Mucosa of descending colon (tissue), 3 donors: ENCODE results near the gene VSIG8. TPM values are rescaled to one million over a fixed set of nuclear protein-coding genes. Genes with fewer than 3 reads are reported as not detected.

ENCODE experiments used
- ATAC-seq: fragments of 200-7000 bp; cut with Tn5 transposase; one replicate; pipeline ENCODE4 v1.9.1; 2020; ENCODE audit warnings: mild to moderate bottlenecking, moderate library complexity
- DNase-seq, 3 donors: peaks; one replicate each; pipeline ENCODE4 v3.0.0-alpha.2; 2020
- H3K36me3 ChIP-seq: fragments of 200-600 bp; one replicate; pipeline ENCODE4 v1.8.0; 2021; ENCODE audit warnings: low read depth, mild to moderate bottlenecking
- H3K4me1 ChIP-seq: fragments of 200-600 bp; one replicate; pipeline ENCODE4 v1.8.0; 2021; ENCODE audit warnings: low read depth, mild to moderate bottlenecking
- H3K4me3 ChIP-seq: fragments of 200-600 bp; one replicate; pipeline ENCODE4 v1.8.0; 2021; ENCODE audit warnings: mild to moderate bottlenecking
- H3K9me3 ChIP-seq: fragments of 200-600 bp; one replicate; pipeline ENCODE4 v1.8.0; 2021; ENCODE audit warnings: mild to moderate bottlenecking
- CTCF ChIP-seq: fragments of 200-600 bp; IDR thresholded peaks from one replicate; pipeline ENCODE4 v1.8.0; 2022; ENCODE audit warnings: antibody characterized with exemption, mild to moderate bottlenecking
- intact Hi-C, 2 donors: fragments of 100-400 bp; cut with DNase I in 1 of 2; cut with micrococcal nuclease in 1 of 2; formaldehyde crosslinking; loops; one replicate each; pipeline versions ENCODE4 v1.11.0 to v1.11.1; 2022; cut with DNase I, micrococcal nuclease
- total RNA-seq, 3 donors: library from RNA; stranded (reverse); fragmentation: NEBNext Ultra II Directional in 2 of 3; extraction: Animal tissue kit (Norgen Biotek cat#: 25700) in 2 of 3; gene quantifications; one replicate each; pipeline versions ENCODE4 v1.2.1 to v1.2.4, GENCODE V29; 2021 to 2023
- donor health status: DM: no; HTN: no; CAD: no; lungs with moderate emphysema.
- donor health status: DM: no; HTN: no; CAD: no.
- donor health status: DM: no; HTN: yes; CAD: no.

Gene VSIG8
- total RNA-seq, 3 donors from 2014 or later, result not detected

- peak; percentile 86 to 90 (median 87) for DNase-seq
- Histone ChIP-seq H3K9me3 (no peaks in the 10 kb centered on the region), H3K4me3 (no peak overlapping the region), H3K36me3 (no peaks in the 10 kb centered on the region), H3K4me1 (peaks cover 13% of the 10 kb centered on the region)
- no peak for TF ChIP-seq CTCF
- ATAC-seq, result peak; percentile 98
- intact Hi-C loops, result no loop called here
These were observed 5.2 kb upstream of the VSIG8 start for GRCh38 chr1:159867664-159868026.

GRCh38 chr1:159866905-159867663, 4.6 kb upstream of the VSIG8 start:
- Histone ChIP-seq H3K4me3 (no peak overlapping the region), H3K4me1 (peaks cover 13% of the 10 kb centered on the region), H3K36me3 (no peaks in the 10 kb centered on the region), H3K9me3 (no peaks in the 10 kb centered on the region)
- DNase-seq (peak in 1 of 3 donors; percentile 38), ATAC-seq (peak; percentile 24)
- no peak for TF ChIP-seq CTCF
- intact Hi-C loops, result no loop called here

GRCh38 chr1:159866066-159866465, 3.6 kb upstream of the VSIG8 start:
- Histone ChIP-seq H3K4me3 (no peak overlapping the region), H3K9me3 (no peaks in the 10 kb centered on the region), H3K36me3 (no peaks in the 10 kb centered on the region), H3K4me1 (peaks cover 13% of the 10 kb centered on the region)
- no peak for ATAC-seq
- intact Hi-C loops, result no loop called here
- TF ChIP-seq CTCF, result no peak
- DNase-seq, result no peak

- DNase-seq (no peak), ATAC-seq (no peak)
- intact Hi-C loops, result no loop called here
- no peak for TF ChIP-seq CTCF
- no peaks in the 10 kb centered on the region for H3K36me3 ChIP-seq
- no peaks in the 10 kb centered on the region for H3K9me3 ChIP-seq
- peaks cover 13% of the 10 kb centered on the region for H3K4me1 ChIP-seq
- no peak overlapping the region for H3K4me3 ChIP-seq
These were observed 1.8 kb upstream of the VSIG8 start for GRCh38 chr1:159864262-159864661.

GRCh38 chr1:159862031-159862430, 426 bp downstream of the VSIG8 start:
- intact Hi-C loops, result no loop called here
- Histone ChIP-seq H3K9me3 (no peaks in the 10 kb centered on the region), H3K4me3 (no peak overlapping the region), H3K4me1 (no peaks in the 10 kb centered on the region), H3K36me3 (no peaks in the 10 kb centered on the region)
- ATAC-seq (no peak), DNase-seq (no peak)
- TF ChIP-seq CTCF, result no peak
